22Rv1 (cell line): ENCODE measurements around the gene CNTNAP2.

ENCODE experiments used
- CTCF ChIP-seq: fragments of 450-650 bp; IDR thresholded peaks from 2 replicates; pipeline ENCODE4 v1.5.1; 2017; ENCODE audit warnings: mild to moderate bottlenecking
- ZFX ChIP-seq: fragments of 450-650 bp; IDR thresholded peaks from 2 replicates; pipeline ENCODE4 v1.6.1; 2017; ENCODE audit warnings: antibody characterized with exemption, borderline replicate concordance

GRCh38 chr7:147607157-147607800 is 1490.7 kb downstream of the CNTNAP2 start:
- TF ChIP-seq CTCF = no peak
- no peak for TF ChIP-seq ZFX
